Loucy (cell line): ENCODE measurements around the gene RNF141.

Experiments
- H2AFZ ChIP-seq: fragments of 200-600 bp; sonication (generic); 2 replicates; pipeline ENCODE4 v1.6.0; 2016; ENCODE audit warnings: antibody characterized with exemption, mild to moderate bottlenecking, low read length, moderate library complexity
- H3F3A ChIP-seq: fragments of 200-600 bp; 2 replicates; pipeline ENCODE4 v1.6.0; 2016; ENCODE audit warnings: antibody characterized with exemption, low read depth, mild to moderate bottlenecking
- H3K27me3 ChIP-seq: fragments of 200-600 bp; sonication (generic); 2 replicates; pipeline ENCODE4 v1.6.1; 2014; ENCODE audit warnings: low read length, mild to moderate bottlenecking; ENCODE audit not compliant: insufficient read depth, poor library complexity, severe bottlenecking
- H3K36me3 ChIP-seq: fragments of 200-600 bp; sonication (generic); 2 replicates; pipeline ENCODE4 v1.6.1; 2016; ENCODE audit warnings: low read length; ENCODE audit not compliant: insufficient read depth
- H3K4me1 ChIP-seq: fragments of 200-600 bp; sonication (generic); 2 replicates; pipeline ENCODE4 v1.5.1; 2014; ENCODE audit warnings: low read length, mild to moderate bottlenecking; ENCODE audit not compliant: insufficient read depth, poor library complexity, severe bottlenecking
- H3K4me2 ChIP-seq: fragments of 200-600 bp; sonication (generic); 2 replicates; pipeline ENCODE4 v1.6.0; 2014; ENCODE audit warnings: antibody characterized with exemption, low read length, low read depth, mild to moderate bottlenecking; ENCODE audit not compliant: poor library complexity, severe bottlenecking
- H3K4me3 ChIP-seq: fragments of 200-600 bp; sonication (generic); 2 replicates; pipeline ENCODE4 v1.5.1; 2014; ENCODE audit warnings: low read length, mild to moderate bottlenecking, mixed read lengths; ENCODE audit not compliant: poor library complexity, severe bottlenecking
- H3K79me2 ChIP-seq: fragments of 200-600 bp; sonication (generic); 2 replicates; pipeline ENCODE4 v1.6.1; 2014; ENCODE audit warnings: low read length; ENCODE audit not compliant: insufficient read depth
- H3K9ac ChIP-seq: fragments of 200-600 bp; sonication (generic); 2 replicates; pipeline ENCODE4 v1.6.0; 2014; ENCODE audit warnings: mild to moderate bottlenecking, low read depth, low read length, moderate library complexity; ENCODE audit not compliant: poor library complexity, severe bottlenecking
- H3K9me2 ChIP-seq: fragments of 200-600 bp; sonication (generic); replicated peaks from 2 replicates; pipeline ENCODE4 v1.6.1; 2016; ENCODE audit warnings: low read depth, low read length, mixed read lengths
- H3K9me3 ChIP-seq: fragments of 200-600 bp; sonication (generic); 2 replicates; pipeline ENCODE4 v1.6.1; 2014; ENCODE audit warnings: mild to moderate bottlenecking, antibody characterized with exemption, low read length, low read depth; ENCODE audit not compliant: insufficient read depth
- H4K20me1 ChIP-seq: fragments of 200-600 bp; sonication (generic); 2 replicates; pipeline ENCODE4 v1.6.0; 2014; ENCODE audit warnings: antibody characterized with exemption, low read length, mild to moderate bottlenecking; ENCODE audit not compliant: insufficient read depth, poor library complexity, severe bottlenecking
- CTCF ChIP-seq: fragments of 200-600 bp; sonication (generic); conservative IDR thresholded peaks from 2 replicates; pipeline ENCODE4 v1.5.1; 2014; ENCODE audit warnings: mild to moderate bottlenecking, antibody characterized with exemption, low read length
- EZH2phosphoT487 ChIP-seq: fragments of 200-600 bp; IDR thresholded peaks from 2 replicates; pipeline ENCODE4 v1.6.1; 2018; ENCODE audit warnings: antibody characterized with exemption, mild to moderate bottlenecking, moderate library complexity, borderline replicate concordance

The RNF141 gene

GRCh38 chr11:10538924-10539323, 2.1 kb downstream of the RNF141 start:
- H3F3A ChIP-seq = no peaks in the 10 kb centered on the region
- no peak for TF ChIP-seq CTCF
- TF ChIP-seq EZH2phosphoT487 = no peak

GRCh38 chr11:10537600-10537999, 3.4 kb downstream of the RNF141 start:
- no peak overlapping the region for H3K4me3 ChIP-seq
- H2AFZ ChIP-seq = no peak overlapping the region
- H3K27me3 ChIP-seq = no peaks in the 10 kb centered on the region
- TF ChIP-seq CTCF (no peak), EZH2phosphoT487 (no peak)
- no peaks in the 10 kb centered on the region for H3K9me2 ChIP-seq
- H3K9me3 ChIP-seq = no peaks in the 10 kb centered on the region
- peaks cover 6% of the 10 kb centered on the region for H4K20me1 ChIP-seq
- H3K4me1 ChIP-seq = peaks cover 26% of the 10 kb centered on the region
- peaks cover 19% of the 10 kb centered on the region; the same call in 1 of the 2 replicates for H3K79me2 ChIP-seq
- H3K9ac ChIP-seq = no peak overlapping the region
- H3F3A ChIP-seq = no peaks in the 10 kb centered on the region
- no peak overlapping the region for H3K4me2 ChIP-seq
- no peaks in the 10 kb centered on the region for H3K36me3 ChIP-seq

More at GRCh38 chr11:10538924-10539323, 2.1 kb downstream of the RNF141 start:
- Histone ChIP-seq H3K9ac (no peak overlapping the region), H2AFZ (no peak overlapping the region), H3K9me3 (no peaks in the 10 kb centered on the region; the same call in 1 of the 2 replicates), H3K4me2 (no peak overlapping the region), H3K27me3 (no peaks in the 10 kb centered on the region), H3K9me2 (no peaks in the 10 kb centered on the region), H3K79me2 (peaks cover 19% of the 10 kb centered on the region; the same call in 1 of the 2 replicates), H3K36me3 (no peaks in the 10 kb centered on the region), H3K4me3 (no peak overlapping the region), H3K4me1 (peaks cover 26% of the 10 kb centered on the region), H4K20me1 (peaks cover 6% of the 10 kb centered on the region)

GRCh38 chr11:10534316-10534715, 6.7 kb downstream of the RNF141 start:
- H3K9me2 ChIP-seq = no peaks in the 10 kb centered on the region
- H3K36me3 ChIP-seq = no peaks in the 10 kb centered on the region
- H3K9me3 ChIP-seq = no peaks in the 10 kb centered on the region
- no peak overlapping the region for H3K4me3 ChIP-seq
- H4K20me1 ChIP-seq = no peaks in the 10 kb centered on the region
- H3K9ac ChIP-seq = no peak overlapping the region
- H3K4me1 ChIP-seq = peaks cover 19% of the 10 kb centered on the region
- H3F3A ChIP-seq = no peaks in the 10 kb centered on the region
- peaks cover 7% of the 10 kb centered on the region; the same call in 1 of the 2 replicates for H3K79me2 ChIP-seq
- TF ChIP-seq EZH2phosphoT487 = no peak
- H3K27me3 ChIP-seq = no peaks in the 10 kb centered on the region
- no peak overlapping the region for H3K4me2 ChIP-seq
- no peak overlapping the region for H2AFZ ChIP-seq

- no peaks in the 10 kb centered on the region for H3K9me2 ChIP-seq
- no peaks in the 10 kb centered on the region for H3K79me2 ChIP-seq
- peaks cover 19% of the 10 kb centered on the region for H3K4me1 ChIP-seq
- H3K9ac ChIP-seq = no peak overlapping the region
- H3K9me3 ChIP-seq = no peaks in the 10 kb centered on the region
- H3F3A ChIP-seq = no peaks in the 10 kb centered on the region
- TF ChIP-seq CTCF (no peak), EZH2phosphoT487 (no peak)
- no peaks in the 10 kb centered on the region for H3K27me3 ChIP-seq
- H4K20me1 ChIP-seq = no peaks in the 10 kb centered on the region
- H3K4me3 ChIP-seq = no peak overlapping the region
- no peaks in the 10 kb centered on the region for H3K36me3 ChIP-seq
- no peak overlapping the region for H2AFZ ChIP-seq
- H3K4me2 ChIP-seq = no peak overlapping the region
These were observed 7.7 kb downstream of the RNF141 start for GRCh38 chr11:10533323-10533722.
